K562 (cell line): Measurements from ENCODE around the gene RNPEP. TPM values are rescaled to one million over a fixed set of nuclear protein-coding genes. Genes with fewer than 3 reads are reported as not detected.
A peak's percentile ranks its signal among the peaks of the same experiment; 100 is the strongest.

Experiments
- ARID4B ChIP-seq: sonication (generic); formaldehyde crosslinking; IDR thresholded peaks from 2 replicates; pipeline ENCODE4 v1.8.0; 2022; ENCODE audit warnings: mild to moderate bottlenecking, missing genetic modification reagents
- ATF4 ChIP-seq: fragments of 450-650 bp; formaldehyde crosslinking; IDR thresholded peaks from 2 replicates; pipeline ENCODE4 v1.4.0; 2022; ENCODE audit warnings: mild to moderate bottlenecking, moderate library complexity
- BRD9 ChIP-seq: fragments of 450-650 bp; IDR thresholded peaks from 2 replicates; pipeline ENCODE4 v1.6.1; 2018; ENCODE audit warnings: low read depth; ENCODE audit not compliant: partially characterized antibody
- BRF1 ChIP-seq: IDR thresholded peaks from 3 replicates; pipeline ENCODE4 v1.6.1; 2011; ENCODE audit warnings: borderline replicate concordance, mild to moderate bottlenecking; ENCODE audit not compliant: insufficient read length; ENCODE audit errors: extremely low read depth
- CBFB ChIP-seq: sonication (generic); formaldehyde crosslinking; IDR thresholded peaks from 2 replicates; pipeline ENCODE4 v1.4.0; 2020; ENCODE audit warnings: mild to moderate bottlenecking, missing genetic modification reagents
- KAT8 ChIP-seq: fragments of 450-650 bp; IDR thresholded peaks from 2 replicates; pipeline ENCODE4 v1.6.1; 2016; ENCODE audit warnings: low read depth, mild to moderate bottlenecking
- MTA1 ChIP-seq: fragments of 450-650 bp; IDR thresholded peaks from 2 replicates; pipeline ENCODE4 v1.6.1; 2017; ENCODE audit warnings: borderline replicate concordance
- NBN ChIP-seq: fragments of 450-650 bp; IDR thresholded peaks from 2 replicates; pipeline ENCODE4 v1.6.1; 2016; ENCODE audit warnings: low read depth, mild to moderate bottlenecking
- NR2C1 ChIP-seq, 2 experiments: fragments of 450-650 bp; IDR thresholded peaks; 2 replicates each; pipeline ENCODE4 v1.6.1; 2017; ENCODE audit warnings: mild to moderate bottlenecking in 2 of 2, antibody characterized with exemption in 1 of 2, inconsistent platforms in 1 of 2, missing compliant biosample characterization in 1 of 2, missing genetic modification characterization in 1 of 2
- POLR2AphosphoS2 ChIP-seq: IDR thresholded peaks from 2 replicates; pipeline ENCODE4 v1.6.1; 2012; ENCODE audit warnings: low read length, improper control_type of control experiment
- PYGO2 ChIP-seq: fragments of 450-650 bp; IDR thresholded peaks from 2 replicates; pipeline ENCODE4 v1.6.1; 2016; ENCODE audit warnings: mild to moderate bottlenecking, missing genetic modification characterization, moderate library complexity, missing compliant biosample characterization
- SMARCC2 ChIP-seq: fragments of 450-650 bp; IDR thresholded peaks from 2 replicates; pipeline ENCODE4 v1.6.1; 2017; ENCODE audit warnings: antibody characterized with exemption, moderate library complexity, mild to moderate bottlenecking, low read depth
- TBL1XR1 ChIP-seq, 2 experiments: IDR thresholded peaks; 2 replicates each; pipeline ENCODE4 v1.6.1; 2012; ENCODE audit warnings: improper control_type of control experiment in 2 of 2, low read length in 2 of 2, mild to moderate bottlenecking in 1 of 2
- TEAD4 ChIP-seq, 2 experiments: sonication (generic) in 1 of 2; formaldehyde crosslinking in 1 of 2; IDR thresholded peaks; 2 replicates each; pipeline versions ENCODE4 v1.6.1 to v1.8.0; 2012 to 2022; ENCODE audit warnings: borderline replicate concordance in 1 of 2, inconsistent platforms in 1 of 2, low read length in 1 of 2, mild to moderate bottlenecking in 1 of 2, missing genetic modification reagents in 1 of 2
- TGIF2 ChIP-seq: sonication (generic); formaldehyde crosslinking; IDR thresholded peaks from 2 replicates; pipeline ENCODE4 v1.8.1; 2022; ENCODE audit warnings: mild to moderate bottlenecking, missing genetic modification reagents, moderate library complexity
- XRCC4 ChIP-seq: IDR thresholded peaks from one replicate; pipeline ENCODE4 v1.6.1; 2011; ENCODE audit not compliant: insufficient read depth, insufficient read length; ENCODE audit errors: extremely low read depth
- ZBTB11 ChIP-seq, 3 experiments: fragments of 200-800 bp in 1 of 3; fragments of 250-450 bp in 1 of 3; fragments of 450-650 bp in 1 of 3; sonication (Bioruptor Pico) in 1 of 3; sonication (Bioruptor generic) in 1 of 3; formaldehyde crosslinking in 1 of 3; IDR thresholded peaks; 2 replicates each; pipeline versions ENCODE4 v1.6.1 to v1.8.0; 2016 to 2022; ENCODE audit warnings: mild to moderate bottlenecking in 2 of 3, missing genetic modification characterization in 2 of 3, missing compliant biosample characterization in 1 of 3, moderate library complexity in 1 of 3
- ZBTB8A ChIP-seq: fragments of 450-650 bp; IDR thresholded peaks from 2 replicates; pipeline ENCODE4 v1.6.1; 2018; ENCODE audit warnings: mild to moderate bottlenecking, moderate library complexity; ENCODE audit not compliant: partially characterized antibody
- ZC3H11A ChIP-seq: IDR thresholded peaks from 2 replicates; pipeline ENCODE4 v1.6.1; 2012; ENCODE audit warnings: low read depth, low read length, improper control_type of control experiment
- ZNF140 ChIP-seq: fragments of 250-450 bp; sonication (Bioruptor Pico); IDR thresholded peaks from 2 replicates; pipeline ENCODE4 v1.8.0; 2021; ENCODE audit warnings: moderate library complexity, mild to moderate bottlenecking, inconsistent platforms
- polyA plus RNA-seq, 8 experiments: library from polyadenylated mRNA; depleted of rRNA in 4 of 8; stranded (reverse) in 5 of 8; unstranded in 3 of 8; fragments of >200 nt; fragmentation: Nextera tagmentation in 2 of 8; fragmentation: Illumina TruSeq in 1 of 8; extraction: Ambion mirVana in 2 of 8; extraction: Trizol in 1 of 8; gene quantifications; 2 replicates each; pipeline versions ENCODE4 v1.2.1 to v1.2.3, GENCODE V29; 2011 to 2014; ENCODE audit warnings: inconsistent platforms in 1 of 8, missing spikeins in 1 of 8
- total RNA-seq, 7 experiments: library from RNA; depleted of rRNA in 6 of 7; stranded (reverse); fragments of >200 nt in 6 of 7; fragmentation: Illumina TruSeq in 2 of 7; extraction: Trizol in 2 of 7; gene quantifications; 2 replicates each; pipeline versions ENCODE4 v1.2.1 to v1.2.3, GENCODE V29; 2011 to 2021; ENCODE audit warnings: low replicate concordance in 1 of 7

RNPEP gene
- total and polyA plus RNA-seq, 9 of the 15 experiments (the other 6 are each of a cell fraction or from before 2014, with no cell fraction given): 27.5 to 131 (median 63.4) TPM

- no peak for TF ChIP-seq ARID4B (CRISPR knock-in tag)
- TF ChIP-seq TGIF2: no peak
- no peak for TF ChIP-seq ATF4
- no peak for TF ChIP-seq BRF1
- no peak; the same call in 1 of the 2 replicates for TF ChIP-seq MTA1
- TF ChIP-seq ZBTB8A: no peak
- TF ChIP-seq TEAD4 (IDR thresholded peaks at IDR 0.05; ENCODE audit: low read length): peak; percentile 1; the same call in 1 of the 2 replicates
- TF ChIP-seq TEAD4 (CRISPR knock-in tag; IDR thresholded peaks at IDR 0.05; ENCODE audit: borderline replicate concordance): no peak
- TF ChIP-seq POLR2AphosphoS2: no peak
- no peak for TF ChIP-seq PYGO2
- TF ChIP-seq TBL1XR1 (IDR thresholded peaks at IDR 0.05; ENCODE audit: low read length in 2 of 2): no peak
- no peak for TF ChIP-seq BRD9
- TF ChIP-seq NR2C1 (IDR thresholded peaks at IDR 0.05): peak; percentile 60
- TF ChIP-seq NR2C1 (tag; IDR thresholded peaks at IDR 0.05): no peak
- 0 out of 2 replicates have a peak, but pooled peaks have one; percentile 15 for TF ChIP-seq NBN
- TF ChIP-seq ZC3H11A: no peak
- no peak for TF ChIP-seq XRCC4
- TF ChIP-seq ZNF140 (CRISPR knock-in tag): no peak
- no peak for TF ChIP-seq KAT8
- TF ChIP-seq CBFB (CRISPR knock-in tag): no peak
- peak in 1 of 3 experiments; percentile 84; a peak in 2 of 6 replicates for TF ChIP-seq ZBTB11 (CRISPR knock-in tag; IDR thresholded peaks at IDR 0.05)
- no peak for TF ChIP-seq SMARCC2
Measured at GRCh38 chr1:201983380-201983805, 945 bp downstream of the RNPEP start (continued).
